Kidney epithelial cell (primary cell): ENCODE data around the gene GARIN6. TPM values are rescaled to one million over a fixed set of nuclear protein-coding genes. Genes with fewer than 3 reads are reported as not detected.

Experiments
- DNase-seq: peaks from one replicate; pipeline ENCODE4 v3.0.0-alpha.2; 2010; ENCODE audit warnings: low read depth
- H3K27me3 ChIP-seq: 2 replicates; pipeline ENCODE4 v1.6.0; 2011; ENCODE audit warnings: low read length; ENCODE audit not compliant: control insufficient read depth, insufficient read depth
- H3K36me3 ChIP-seq: 2 replicates; pipeline ENCODE4 v1.5.1; 2011; ENCODE audit warnings: low read length; ENCODE audit not compliant: control insufficient read depth, insufficient read depth
- H3K4me3 ChIP-seq: 2 replicates; pipeline ENCODE4 v1.5.1; 2011; ENCODE audit warnings: low read depth, mild to moderate bottlenecking, control low read depth, low read length
- CTCF ChIP-seq: IDR thresholded peaks from 2 replicates; pipeline ENCODE4 v1.5.1; 2011; ENCODE audit warnings: mild to moderate bottlenecking, moderate library complexity, low read length, control low read depth, inconsistent platforms; ENCODE audit not compliant: insufficient read depth, poor library complexity, severe bottlenecking
- total RNA-seq: library from RNA; depleted of rRNA; stranded (reverse); fragments of >200 nt; gene quantifications from 2 replicates; pipeline ENCODE4 v1.2.3, GENCODE V29; 2015

The GARIN6 gene
- total RNA-seq, 1 donor from 2014 or later, result not detected

DNA sequence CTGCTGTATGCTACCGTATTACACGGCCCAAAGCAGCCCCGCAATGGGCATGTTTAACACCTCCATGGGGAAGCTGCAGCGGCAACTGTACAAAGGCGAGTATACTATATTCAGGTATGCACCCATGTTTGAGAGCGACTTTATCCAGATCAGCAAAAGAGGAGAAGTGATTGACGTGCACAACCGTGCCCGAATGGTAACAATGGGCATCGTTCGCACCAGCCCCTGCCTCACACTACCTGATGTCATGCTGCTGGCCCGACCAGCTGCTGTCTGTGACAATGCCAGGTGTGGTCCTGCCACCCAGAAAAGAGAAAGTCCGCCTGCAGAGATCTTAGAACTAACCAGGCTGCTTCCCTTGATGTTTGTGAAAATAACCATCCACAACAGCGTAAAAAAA lies 630 bp downstream of the GARIN6 start:
- Histone ChIP-seq H3K36me3 (no peaks in the 10 kb centered on the region), H3K27me3 (no peaks in the 10 kb centered on the region), H3K4me3 (no peak overlapping the region)
- DNase-seq, result no peak
- no peak for TF ChIP-seq CTCF

DNA sequence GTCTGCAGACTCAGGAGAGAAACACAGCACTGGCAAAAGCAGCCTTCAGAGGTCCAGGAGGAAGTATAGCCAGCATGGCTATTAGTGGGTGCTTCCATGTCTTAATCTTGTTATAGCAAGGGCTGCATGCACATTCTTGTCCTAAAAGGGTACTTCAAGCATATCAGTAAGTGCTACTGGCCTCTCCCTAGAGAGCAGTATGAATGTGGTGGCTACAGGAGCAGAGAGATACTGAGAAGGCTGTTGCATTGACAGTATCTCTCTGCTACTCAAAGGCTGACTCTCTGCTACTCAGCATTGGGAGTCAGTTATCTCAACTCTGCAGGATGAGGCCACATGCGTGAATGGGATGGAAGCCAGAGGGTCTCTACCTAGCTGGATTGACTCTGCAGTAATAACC lies 2.0 kb downstream of the GARIN6 start:
- no peak overlapping the region for H3K4me3 ChIP-seq
- no peaks in the 10 kb centered on the region for H3K36me3 ChIP-seq
- no peak for DNase-seq
- no peak for TF ChIP-seq CTCF
- no peaks in the 10 kb centered on the region for H3K27me3 ChIP-seq

- no peaks in the 10 kb centered on the region for H3K27me3 ChIP-seq
- TF ChIP-seq CTCF, result peak; percentile 25
- DNase-seq, result no peak
- H3K4me3 ChIP-seq, result no peak overlapping the region
- no peaks in the 10 kb centered on the region for H3K36me3 ChIP-seq
Observed at GRCh38 chr12:99658671-99659349, 11.3 kb downstream of the GARIN6 start.

DNA sequence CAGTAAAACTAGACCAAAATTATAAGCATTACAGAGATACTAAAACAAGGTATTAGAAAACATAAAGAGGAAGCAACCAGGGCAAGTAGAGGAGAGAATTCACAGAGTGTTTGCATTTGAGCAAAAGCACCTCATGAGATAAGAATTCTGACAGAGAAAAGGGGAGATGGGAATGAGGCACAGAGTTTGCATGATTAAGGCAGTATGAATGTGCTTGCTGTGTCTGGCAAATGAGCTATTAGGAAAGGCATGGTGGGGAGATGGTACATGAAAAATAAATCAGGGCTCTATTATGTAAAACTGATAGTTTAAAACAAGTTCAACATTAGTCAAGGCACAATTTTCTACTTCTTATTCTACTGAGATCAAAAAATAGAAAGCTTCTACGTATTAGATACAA lies 23.1 kb downstream of the GARIN6 start:
- no peak for TF ChIP-seq CTCF
- DNase-seq, result no peak
- no peak overlapping the region for H3K4me3 ChIP-seq
- H3K27me3 ChIP-seq, result no peaks in the 10 kb centered on the region
- no peaks in the 10 kb centered on the region for H3K36me3 ChIP-seq

GRCh38 chr12:99680276-99680675 lies 32.7 kb downstream of the GARIN6 start:
- no peaks in the 10 kb centered on the region for H3K27me3 ChIP-seq
- H3K4me3 ChIP-seq, result no peak overlapping the region
- no peak for TF ChIP-seq CTCF
- DNase-seq, result no peak
- H3K36me3 ChIP-seq, result no peaks in the 10 kb centered on the region

DNA sequence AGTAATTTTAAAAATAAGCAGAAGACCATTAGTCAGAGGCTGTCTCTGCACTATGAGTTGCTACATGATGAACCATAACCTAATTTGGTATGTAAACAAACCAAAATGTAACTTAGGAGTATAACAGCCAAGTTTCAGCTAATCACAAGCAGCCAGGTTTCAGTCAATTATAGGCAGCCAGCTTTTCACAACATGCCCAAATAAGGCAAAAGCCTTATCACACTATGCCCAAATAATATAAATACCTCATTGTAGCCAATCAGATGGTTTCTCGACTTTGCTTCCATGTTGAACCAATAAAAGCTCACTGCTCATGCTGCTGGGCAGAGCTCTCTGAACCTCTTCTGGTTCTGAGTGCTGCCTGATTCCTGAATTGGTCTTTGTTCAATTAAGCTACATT lies 38.6 kb downstream of the GARIN6 start:
- no peak overlapping the region for H3K4me3 ChIP-seq
- no peak for DNase-seq
- TF ChIP-seq CTCF, result no peak
- H3K36me3 ChIP-seq, result no peaks in the 10 kb centered on the region
- no peaks in the 10 kb centered on the region for H3K27me3 ChIP-seq
